SU-DHL-6 (cell line): ENCODE measurements around the gene SLC37A3.

ENCODE experiments used
- H2AFZ ChIP-seq: fragments of 200-600 bp; sonication (generic); 2 replicates; pipeline ENCODE4 v1.6.1; 2014; ENCODE audit warnings: low read depth, mild to moderate bottlenecking, moderate library complexity, mixed read lengths, antibody characterized with exemption, low read length; ENCODE audit not compliant: severe bottlenecking
- H3F3A ChIP-seq: fragments of 200-600 bp; shearing (Covaris generic); 2 replicates; pipeline ENCODE4 v1.6.0; 2016; ENCODE audit warnings: antibody characterized with exemption, mild to moderate bottlenecking; ENCODE audit not compliant: insufficient read depth
- H3K27ac ChIP-seq: fragments of 200-600 bp; sonication (generic); 2 replicates; pipeline ENCODE4 v1.5.1; 2016; ENCODE audit warnings: low read depth, mild to moderate bottlenecking, low read length, moderate library complexity, mixed read lengths
- H3K27me3 ChIP-seq: fragments of 200-600 bp; sonication (generic), shearing (Covaris generic); 2 replicates; pipeline ENCODE4 v1.6.0; 2014; ENCODE audit warnings: mild to moderate bottlenecking, low read length
- H3K36me3 ChIP-seq: fragments of 200-600 bp; sonication (generic); 2 replicates; pipeline ENCODE4 v1.6.1; 2014; ENCODE audit warnings: mild to moderate bottlenecking, low read length, mixed read lengths
- H3K4me2 ChIP-seq: fragments of 300-600, 200-600 bp; shearing (Covaris generic), sonication (generic); 2 replicates; pipeline ENCODE4 v1.6.0; 2014; ENCODE audit warnings: low read length, low read depth, mild to moderate bottlenecking; ENCODE audit not compliant: poor library complexity, severe bottlenecking
- H3K4me3 ChIP-seq: fragments of 200-600 bp; sonication (generic); 2 replicates; pipeline ENCODE4 v1.5.1; 2014; ENCODE audit warnings: antibody characterized with exemption, low read length, mild to moderate bottlenecking, mixed read lengths; ENCODE audit not compliant: insufficient read depth, poor library complexity, severe bottlenecking
- H3K79me2 ChIP-seq: fragments of 200-600 bp; sonication (generic); 2 replicates; pipeline ENCODE4 v1.6.1; 2014; ENCODE audit warnings: mild to moderate bottlenecking, low read length, moderate library complexity; ENCODE audit not compliant: insufficient read depth
- H3K9ac ChIP-seq: fragments of 200-600 bp; sonication (generic); 2 replicates; pipeline ENCODE4 v1.7.0; 2014; ENCODE audit warnings: mild to moderate bottlenecking, low read length
- H3K9me2 ChIP-seq: fragments of 200-600 bp; sonication (generic); replicated peaks from 2 replicates; pipeline ENCODE4 v1.6.1; 2014; ENCODE audit warnings: low read length; ENCODE audit not compliant: insufficient read depth
- H3K9me3 ChIP-seq: fragments of 200-600 bp; sonication (generic); 2 replicates; pipeline ENCODE4 v1.6.1; 2014; ENCODE audit warnings: low read length, mixed read lengths; ENCODE audit not compliant: insufficient read depth
- H4K20me1 ChIP-seq: fragments of 200-600 bp; sonication (generic); 2 replicates; pipeline ENCODE4 v1.6.1; 2014; ENCODE audit warnings: low read depth, mild to moderate bottlenecking, antibody characterized with exemption, low read length, moderate library complexity, mixed read lengths
- CTCF ChIP-seq: fragments of 200-600 bp; sonication (generic); IDR thresholded peaks from one replicate; pipeline ENCODE4 v1.5.1; 2017; ENCODE audit warnings: antibody characterized with exemption, mild to moderate bottlenecking, low read length, moderate library complexity; ENCODE audit not compliant: insufficient read depth, poor library complexity, severe bottlenecking
- EZH2phosphoT487 ChIP-seq: fragments of 200-600 bp; sonication (generic), shearing (Covaris generic); conservative IDR thresholded peaks from 2 replicates; pipeline ENCODE4 v1.6.1; 2018; ENCODE audit warnings: mild to moderate bottlenecking, antibody characterized with exemption, low read length, moderate library complexity, mixed read lengths

The SLC37A3 gene

DNA sequence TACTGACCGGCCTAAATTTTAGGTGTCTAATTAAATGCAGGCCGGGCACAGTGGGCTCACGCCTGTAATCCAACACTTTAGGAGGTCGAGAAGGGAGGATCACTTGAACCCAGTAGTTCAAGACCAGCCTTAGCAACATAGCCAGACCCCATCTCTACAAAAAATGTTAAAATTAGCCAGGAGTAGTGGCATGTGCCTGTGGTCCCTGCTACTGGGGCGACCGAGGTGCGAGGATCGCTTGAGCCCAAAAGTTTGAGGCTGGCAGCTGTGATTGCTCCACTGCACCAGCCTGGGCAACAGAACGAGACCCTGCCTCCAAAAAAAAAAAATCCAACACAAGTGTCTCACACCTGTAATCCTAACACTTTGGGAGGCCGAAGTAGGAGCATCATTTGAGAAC lies 491 bp upstream of the SLC37A3 start:
- no peaks in the 10 kb centered on the region for H3K9me3 ChIP-seq
- H3F3A ChIP-seq: no peaks in the 10 kb centered on the region
- H3K27me3 ChIP-seq: no peaks in the 10 kb centered on the region
- no peak overlapping the region for H3K4me3 ChIP-seq
- no peak overlapping the region for H2AFZ ChIP-seq
- H3K36me3 ChIP-seq: no peaks in the 10 kb centered on the region
- H3K27ac ChIP-seq: no peak overlapping the region
- peak overlapping the region; percentile 82 for H3K4me2 ChIP-seq
- no peaks in the 10 kb centered on the region for H3K9me2 ChIP-seq
- no peaks in the 10 kb centered on the region for H4K20me1 ChIP-seq
- no peak overlapping the region for H3K9ac ChIP-seq
- no peaks in the 10 kb centered on the region for H3K79me2 ChIP-seq
- TF ChIP-seq CTCF: no peak
- no peak for TF ChIP-seq EZH2phosphoT487

- Histone ChIP-seq H3K27ac (no peak overlapping the region), H3K9me2 (no peaks in the 10 kb centered on the region), H3K36me3 (no peaks in the 10 kb centered on the region), H3F3A (no peaks in the 10 kb centered on the region), H3K9me3 (no peaks in the 10 kb centered on the region), H3K4me3 (no peak overlapping the region), H3K27me3 (no peaks in the 10 kb centered on the region), H4K20me1 (peaks cover 16% of the 10 kb centered on the region; the same call in 1 of the 2 replicates), H3K4me2 (no peak overlapping the region), H3K9ac (no peak overlapping the region), H3K79me2 (no peaks in the 10 kb centered on the region), H2AFZ (no peak overlapping the region)
- no peak for TF ChIP-seq CTCF
- no peak for TF ChIP-seq EZH2phosphoT487
Observed at GRCh38 chr7:140393756-140394306, 4.5 kb downstream of the SLC37A3 start.

GRCh38 chr7:140391634-140392033 lies 6.7 kb downstream of the SLC37A3 start:
- Histone ChIP-seq H3F3A (no peaks in the 10 kb centered on the region), H3K27me3 (no peaks in the 10 kb centered on the region), H3K9ac (no peak overlapping the region), H2AFZ (no peak overlapping the region), H3K27ac (no peak overlapping the region), H3K79me2 (no peaks in the 10 kb centered on the region), H3K4me2 (no peak overlapping the region), H4K20me1 (peaks cover 16% of the 10 kb centered on the region; the same call in 1 of the 2 replicates), H3K9me2 (no peaks in the 10 kb centered on the region), H3K36me3 (no peaks in the 10 kb centered on the region), H3K4me3 (no peak overlapping the region), H3K9me3 (no peaks in the 10 kb centered on the region)
- TF ChIP-seq CTCF: no peak
- no peak for TF ChIP-seq EZH2phosphoT487
